OCI-LY7 (cell line): ENCODE measurements around the gene DAPK2.

ENCODE experiments used
- CTCF ChIP-seq: fragments of 200-600 bp; sonication (generic); conservative IDR thresholded peaks from 2 replicates; pipeline ENCODE4 v1.5.1; 2014; ENCODE audit warnings: mild to moderate bottlenecking, antibody characterized with exemption, low read length, moderate library complexity, mixed read lengths
- EZH2phosphoT487 ChIP-seq: fragments of 200-600 bp; sonication (generic); IDR thresholded peaks from 2 replicates; pipeline ENCODE4 v1.6.1; 2018; ENCODE audit warnings: low read depth, borderline replicate concordance, mild to moderate bottlenecking, mixed run types, antibody characterized with exemption, low read length, moderate library complexity, mixed read lengths

- TF ChIP-seq CTCF (no peak), EZH2phosphoT487 (no peak)
Measured at GRCh38 chr15:63987796-63988378, 58.4 kb downstream of the DAPK2 start.
